H1 (cell line): ENCODE data around the gene TMEM269. TPM values are rescaled to one million over a fixed set of nuclear protein-coding genes. Genes with fewer than 3 reads are reported as not detected.

Experiments
- CTCF ChIA-PET: fragments of 300-600 bp; sonication (Branson Sonifier 250); formaldehyde crosslinking; loops from one replicate; lab custom pipeline; 2021; ENCODE audit not compliant: partially characterized antibody; lab: Charles Lee
- POLR2A ChIA-PET: fragments of 300-600 bp; sonication (Branson Sonifier 250); formaldehyde crosslinking; loops from one replicate; lab custom pipeline; 2021; ENCODE audit warnings: inconsistent platforms; ENCODE audit not compliant: partially characterized antibody; lab: Charles Lee
- DNase-seq, 2 experiments: peaks; one replicate each; pipeline versions ENCODE4 v3.0.0 to v3.0.0-alpha.2; 2010 to 2022; ENCODE audit warnings: low spot score in 2 of 2, low read depth in 1 of 2, mixed read lengths in 1 of 2
- FAIRE-seq: peaks from 2 replicates; lab custom pipeline; 2011; peaks lifted over from hg19 to GRCh38; lab: Jason Lieb, UNC
- H2AFZ ChIP-seq: 2 replicates; pipeline ENCODE4 v1.8.1; 2012; ENCODE audit warnings: low read length, inconsistent platforms
- H2AK5ac ChIP-seq: 2 replicates; pipeline ENCODE4 v1.6.1; 2013; ENCODE audit warnings: low read depth, low read length
- H2BK120ac ChIP-seq: replicated peaks from 2 replicates; pipeline ENCODE3; 2013; ENCODE audit warnings: low read depth, low read length, inconsistent platforms
- H2BK12ac ChIP-seq: 2 replicates; pipeline ENCODE4 v1.6.1; 2013; ENCODE audit warnings: low read depth, low read length
- H2BK15ac ChIP-seq: 2 replicates; pipeline ENCODE4 v1.6.1; 2013; ENCODE audit warnings: low read length
- H2BK20ac ChIP-seq: 2 replicates; pipeline ENCODE4 v1.6.1; 2013; ENCODE audit warnings: low read length
- H2BK5ac ChIP-seq: 2 replicates; pipeline ENCODE4 v1.6.1; 2013; ENCODE audit warnings: low read depth, low read length
- H3K14ac ChIP-seq: 2 replicates; pipeline ENCODE4 v1.6.1; 2013; ENCODE audit warnings: inconsistent platforms; ENCODE audit not compliant: insufficient read length
- H3K18ac ChIP-seq: 2 replicates; pipeline ENCODE4 v1.6.1; 2013; ENCODE audit warnings: low read length; ENCODE audit errors: extremely low read depth
- H3K23ac ChIP-seq: 2 replicates; pipeline ENCODE4 v1.6.1; 2013; ENCODE audit warnings: inconsistent platforms; ENCODE audit not compliant: insufficient read length
- H3K23me2 ChIP-seq: 2 replicates; pipeline ENCODE4 v1.6.1; 2013; ENCODE audit warnings: low read depth, low read length
- H3K27ac ChIP-seq: 2 replicates; pipeline ENCODE4 v1.6.1; 2011; ENCODE audit warnings: low read depth, low read length, inconsistent platforms
- H3K27me3 ChIP-seq, 4 experiments: replicated peaks in 1 of 4; 1 replicate in 1 of 4; 2 replicates in 3 of 4; pipeline versions ENCODE4 v1.6.1 to v1.8.1; 2011 to 2013; ENCODE audit warnings: low read length in 3 of 4, mild to moderate bottlenecking in 3 of 4, inconsistent platforms in 2 of 4, mixed read lengths in 2 of 4, moderate library complexity in 1 of 4; ENCODE audit not compliant: control insufficient read depth in 3 of 4, insufficient read depth in 3 of 4; ENCODE audit errors: extremely low read depth in 1 of 4
- H3K36me3 ChIP-seq, 4 experiments: 2 replicates each; pipeline versions ENCODE4 v1.6.1 to v1.8.1; 2011 to 2013; ENCODE audit warnings: mild to moderate bottlenecking in 4 of 4, low read length in 3 of 4, moderate library complexity in 2 of 4, control low read depth in 1 of 4, inconsistent platforms in 1 of 4; ENCODE audit not compliant: insufficient read depth in 4 of 4, control insufficient read depth in 2 of 4
- H3K4ac ChIP-seq: replicated peaks from 2 replicates; pipeline ENCODE3; 2013; ENCODE audit warnings: low read length, low read depth, mixed read lengths, inconsistent platforms; ENCODE audit not compliant: insufficient read length
- H3K4me1 ChIP-seq, 4 experiments: replicated peaks in 1 of 4; 1 replicate in 1 of 4; 2 replicates in 3 of 4; pipeline versions ENCODE4 v1.6.1 to v1.8.1; 2011 to 2013; ENCODE audit warnings: low read length in 3 of 4, inconsistent platforms in 2 of 4, mixed read lengths in 1 of 4; ENCODE audit not compliant: insufficient read depth in 4 of 4, control insufficient read depth in 3 of 4
- H3K4me2 ChIP-seq, 2 experiments: 2 replicates each; pipeline versions ENCODE4 v1.6.1 to v1.8.1; 2011 to 2013; ENCODE audit warnings: low read depth in 2 of 2, low read length in 2 of 2, control low read depth in 1 of 2, inconsistent platforms in 1 of 2, mild to moderate bottlenecking in 1 of 2; ENCODE audit not compliant: insufficient read depth in 1 of 2
- H3K4me3 ChIP-seq, 4 experiments: fragments of 200-600, 300-600 bp in 1 of 4; sonication (generic), shearing (Covaris generic), sonication (Bioruptor Twin) in 1 of 4; 2 replicates each; pipeline versions ENCODE4 v1.5.1 to v1.8.1; 2011 to 2016; ENCODE audit warnings: low read length in 4 of 4, low read depth in 3 of 4, control low read depth in 2 of 4, inconsistent platforms in 2 of 4, mild to moderate bottlenecking in 2 of 4, mixed read lengths in 1 of 4, moderate library complexity in 1 of 4; ENCODE audit not compliant: insufficient read depth in 2 of 4; ENCODE audit errors: extremely low read depth in 1 of 4
- H3K56ac ChIP-seq: replicated peaks from 2 replicates; pipeline ENCODE3; 2013; ENCODE audit warnings: low read depth, mild to moderate bottlenecking, mixed read lengths, low read length, inconsistent platforms; ENCODE audit not compliant: insufficient read length
- H3K79me1 ChIP-seq: 2 replicates; pipeline ENCODE4 v1.6.1; 2013; ENCODE audit warnings: low read depth, low read length, control low read depth
- H3K79me2 ChIP-seq, 2 experiments: 2 replicates each; pipeline versions ENCODE4 v1.6.1 to v1.8.1; 2012 to 2013; ENCODE audit warnings: low read length in 2 of 2, mild to moderate bottlenecking in 2 of 2, inconsistent platforms in 1 of 2; ENCODE audit not compliant: insufficient read depth in 2 of 2, control insufficient read depth in 1 of 2
- H3K9ac ChIP-seq, 4 experiments: replicated peaks in 1 of 4; 1 replicate in 1 of 4; 2 replicates in 3 of 4; pipeline versions ENCODE4 v1.6.1 to v1.8.1; 2011 to 2013; ENCODE audit warnings: low read depth in 3 of 4, low read length in 3 of 4, control low read depth in 2 of 4, mild to moderate bottlenecking in 2 of 4, moderate library complexity in 2 of 4, inconsistent platforms in 1 of 4; ENCODE audit errors: extremely low read depth in 1 of 4
- H3K9me3 ChIP-seq, 2 experiments: 2 replicates each; pipeline versions ENCODE4 v1.6.1 to v1.8.1; 2012 to 2013; ENCODE audit warnings: mild to moderate bottlenecking in 2 of 2, moderate library complexity in 2 of 2, control low read depth in 1 of 2, inconsistent platforms in 1 of 2, low read depth in 1 of 2, low read length in 1 of 2, mixed read lengths in 1 of 2; ENCODE audit not compliant: insufficient read depth in 2 of 2
- H4K20me1 ChIP-seq, 2 experiments: replicated peaks in 1 of 2; 2 replicates each; pipeline versions ENCODE3 to v1.8.1; 2011 to 2013; ENCODE audit warnings: inconsistent platforms in 2 of 2, low read length in 2 of 2, mild to moderate bottlenecking in 1 of 2; ENCODE audit not compliant: insufficient read depth in 2 of 2, control insufficient read depth in 1 of 2
- H4K5ac ChIP-seq: 2 replicates; pipeline ENCODE4 v1.6.1; 2013; ENCODE audit warnings: low read length, low read depth, mixed read lengths, inconsistent platforms; ENCODE audit not compliant: insufficient read length
- H4K8ac ChIP-seq: 2 replicates; pipeline ENCODE4 v1.8.0; 2013; ENCODE audit warnings: mild to moderate bottlenecking, moderate library complexity, low read length, inconsistent platforms; ENCODE audit not compliant: insufficient read depth; ENCODE audit errors: extremely low read depth
- H4K91ac ChIP-seq: replicated peaks from 2 replicates; pipeline ENCODE3; 2013; ENCODE audit warnings: low read length, mixed read lengths, inconsistent platforms; ENCODE audit not compliant: insufficient read length
- EGR1 ChIP-seq: IDR thresholded peaks from 2 replicates; pipeline ENCODE4 v1.6.1; 2011; ENCODE audit warnings: low read depth, low read length, borderline replicate concordance
- GTF2F1 ChIP-seq: IDR thresholded peaks from 2 replicates; pipeline ENCODE4 v1.6.1; 2012; ENCODE audit warnings: low read depth, low read length, improper control_type of control experiment, borderline replicate concordance
- HDAC2 ChIP-seq, 2 experiments: fragments of 300-600 bp in 1 of 2; sonication (generic) in 1 of 2; IDR thresholded peaks; 2 replicates each; pipeline ENCODE4 v1.6.1; 2011 to 2012; ENCODE audit warnings: low read depth in 2 of 2, low read length in 2 of 2, mild to moderate bottlenecking in 2 of 2, moderate library complexity in 2 of 2, borderline replicate concordance in 1 of 2, inconsistent platforms in 1 of 2
- KDM4A ChIP-seq: IDR thresholded peaks from one replicate; pipeline ENCODE4 v1.7.1; 2012; ENCODE audit warnings: low read depth, mild to moderate bottlenecking, moderate library complexity, low read length, inconsistent platforms; ENCODE audit not compliant: severe bottlenecking
- KDM5A ChIP-seq: fragments of 200-600 bp; IDR thresholded peaks from 2 replicates; pipeline ENCODE4 v1.7.1; 2012; ENCODE audit warnings: mild to moderate bottlenecking, low read length, inconsistent platforms, mixed read lengths
- POLR2AphosphoS5 ChIP-seq: IDR thresholded peaks from 2 replicates; pipeline ENCODE4 v1.6.1; 2011; ENCODE audit warnings: low read depth, low read length
- RNF2 ChIP-seq: fragments of 200-900, 300-1000 bp; sonication (generic); IDR thresholded peaks from 2 replicates; pipeline ENCODE4 v1.7.1; 2016; ENCODE audit warnings: borderline replicate concordance, low read depth, mild to moderate bottlenecking, antibody characterized with exemption, low read length; ENCODE audit not compliant: poor library complexity, severe bottlenecking; ENCODE audit errors: missing control alignments
- SIX5 ChIP-seq: IDR thresholded peaks from 2 replicates; pipeline ENCODE4 v1.6.1; 2011; ENCODE audit warnings: mild to moderate bottlenecking, low read depth, low read length
- SP1 ChIP-seq: IDR thresholded peaks from 2 replicates; pipeline ENCODE4 v1.6.1; 2011; ENCODE audit warnings: low read depth, low read length
- TCF12 ChIP-seq: IDR thresholded peaks from 2 replicates; pipeline ENCODE4 v1.6.1; 2011; ENCODE audit warnings: low read depth, mild to moderate bottlenecking, low read length
- WGBS, 2 experiments: shearing (Covaris generic) in 1 of 2; methylation state at CpG; one replicate each; pipeline versions ENCODE4 v1.1.6 to v1.1.7; 2013 to 2015; ENCODE audit warnings: low lambda C conversion rate in 2 of 2, mixed read lengths in 2 of 2, inconsistent platforms in 1 of 2, low coverage in 1 of 2, missing lambda C conversion rate in 1 of 2; ENCODE audit not compliant: insufficient replicate concordance in 2 of 2, insufficient coverage in 1 of 2, insufficient read length in 1 of 2; ENCODE audit errors: extremely low coverage in 1 of 2, missing lambda C conversion rate in 1 of 2; 5-methylcytosine and 5-hydroxymethylcytosine counted together
- polyA plus RNA-seq, 7 experiments: library from polyadenylated mRNA; depleted of rRNA in 3 of 7; stranded (reverse) in 5 of 7; unstranded in 2 of 7; fragments of >200 nt in 5 of 7; fragments of 200-250 nt in 2 of 7; gene quantifications; 1 replicate in 5 of 7; 2 replicates in 1 of 7; 4 replicates in 1 of 7; pipeline versions ENCODE4 v1.2.1 to v1.2.3, GENCODE V29; 2011 to 2013; ENCODE audit warnings: missing spikeins in 2 of 7, mixed read lengths in 2 of 7
- total RNA-seq: library from RNA; stranded (reverse); fragmentation: NEBNext Ultra II Directional; extraction: Animal tissue kit (Norgen Biotek cat#: 25700); gene quantifications from 2 replicates; pipeline ENCODE4 v1.2.1, GENCODE V29; 2021

Gene TMEM269
- total and polyA plus RNA-seq, 2 of the 8 experiments (the other 6 are each of a cell fraction or from before 2014, with no cell fraction given): 0.14 to 0.35 TPM

- Histone ChIP-seq H3K27ac (no peak overlapping the region), H3K4ac (no peak overlapping the region)
- CTCF ChIA-PET: interaction anchor here (0.5 to 9.8 kb wide), 6 partner anchors 9 to 165 kb away, joined by 3 to 77 read pairs (median 4); partner anchors contain the start of genes P3H1 and YBX1
These were observed 41.3 kb upstream of the TMEM269 start for GRCh38 chr1:42743317-42744147.

More at GRCh38 chr1:42743317-42744147, 41.3 kb upstream of the TMEM269 start:
- H4K91ac ChIP-seq: peak overlapping the region; percentile 20
- H3K79me2 ChIP-seq: no peaks in the 10 kb centered on the region
- no peak overlapping the region for H3K4me3 ChIP-seq
- no peak overlapping the region for H2BK120ac ChIP-seq
- no peak overlapping the region for H2BK20ac ChIP-seq
- no peak overlapping the region for H3K9ac ChIP-seq
- H2BK5ac ChIP-seq: no peak overlapping the region
- peaks cover 3 to 11% (median 4%) of the 10 kb centered on the region in 4 experiments; a peak in 7 of 8 replicates for H3K36me3 ChIP-seq
- H3K4me2 ChIP-seq: no peak overlapping the region
- H4K5ac ChIP-seq: no peak overlapping the region
- H3K56ac ChIP-seq: no peak overlapping the region
- H3K9me3 ChIP-seq: no peaks in the 10 kb centered on the region
- H4K8ac ChIP-seq: 0 out of 2 replicates have a peak overlapping the region, but pooled peaks have one; percentile 6
- H3K4me1 ChIP-seq: peaks cover 0 to 35% (median 28%) of the 10 kb centered on the region in 4 experiments; a peak in 6 of 7 replicates
- no peak overlapping the region for H3K23ac ChIP-seq
- H3K27me3 ChIP-seq: no peaks in the 10 kb centered on the region
- 86% methylated on average over 20 of the region's 21 CpGs; no CpG with 5 or more reads in 1 of the 2 experiments for WGBS, 2 experiments
- H3K79me1 ChIP-seq: peaks cover 3% of the 10 kb centered on the region; the same call in 1 of the 2 replicates
- peaks cover 5% of the 10 kb centered on the region; the same call in 1 of the 2 replicates for H3K23me2 ChIP-seq
- no peak for TF ChIP-seq GTF2F1
- TF ChIP-seq RNF2: no peak
- no peak for TF ChIP-seq TCF12
- TF ChIP-seq SIX5: no peak
- TF ChIP-seq KDM4A: no peak
- no peak for TF ChIP-seq POLR2AphosphoS5
- no peak for TF ChIP-seq SP1
- no peak for TF ChIP-seq HDAC2 (IDR thresholded peaks at IDR 0.05; ENCODE audit: borderline replicate concordance in 1 of 2, low read depth in 2 of 2, low read length in 2 of 2)
- no peak for TF ChIP-seq EGR1
- no peak for TF ChIP-seq KDM5A
- TF ChIP-seq, all 59 proteins: peak for 0
- Histone ChIP-seq H2AFZ (no peak overlapping the region), H2BK12ac (0 out of 2 replicates have a peak overlapping the region, but pooled peaks have one; percentile 70), H4K20me1 (peaks cover 0 to 2% of the 10 kb centered on the region in 2 experiments), H3K14ac (no peak overlapping the region), H2AK5ac (no peak overlapping the region), H3K18ac (0 out of 2 replicates have a peak overlapping the region, but pooled peaks have one; percentile 10), H2BK15ac (no peak overlapping the region)
- POLR2A ChIA-PET: interaction anchor here (1.1 to 3.7 kb wide), 6 partner anchors 11 to 61 kb away, joined by 3 to 9 read pairs (median 4); partner anchors contain the start of genes C1orf50, P3H1 and YBX1
- FAIRE-seq: no peak
- DNase-seq: no peak
